Nephron (organoid): Measurements from ENCODE around the gene RPS19BP1.

Source experiments
- H3K27ac Mint-ChIP-seq, 3 experiments: 2 replicates each; pipeline ENCODE4 v1.8.0; 2020; ENCODE audit warnings: mixed read lengths in 3 of 3, mild to moderate bottlenecking in 2 of 3, moderate library complexity in 1 of 3
- H3K27me3 Mint-ChIP-seq: 2 replicates; pipeline ENCODE4 v1.8.0; 2021; ENCODE audit warnings: low read depth, mild to moderate bottlenecking, moderate library complexity, mixed read lengths
- H3K36me3 Mint-ChIP-seq: 2 replicates; pipeline ENCODE4 v1.8.0; 2020; ENCODE audit warnings: low read depth, mixed read lengths
- H3K4me1 Mint-ChIP-seq: 2 replicates; pipeline ENCODE4 v1.8.0; 2020; ENCODE audit warnings: mixed read lengths
- H3K4me3 Mint-ChIP-seq, 3 experiments: 2 replicates each; pipeline ENCODE4 v1.8.0; 2020; ENCODE audit warnings: mild to moderate bottlenecking in 3 of 3, mixed read lengths in 3 of 3, moderate library complexity in 2 of 3
- H3K9me3 Mint-ChIP-seq: 2 replicates; pipeline ENCODE4 v1.8.0; 2020; ENCODE audit warnings: mixed read lengths
- CTCF ChIP-seq, 3 experiments: fragments of 200-600 bp; sonication (generic); IDR thresholded peaks; one replicate each; pipeline ENCODE4 v1.5.0; 2021; ENCODE audit warnings: antibody characterized with exemption in 3 of 3; ENCODE audit not compliant: unreplicated experiment in 3 of 3

RPS19BP1 gene

GRCh38 chr22:39496131-39496838 lies 36.3 kb downstream of the RPS19BP1 start:
- Mint-ChIP-seq H3K27ac (peak overlapping the region; percentile 58 to 86 (median 69)), H3K36me3 (no peaks in the 10 kb centered on the region), H3K4me1 (peaks cover 32% of the 10 kb centered on the region), H3K27me3 (peaks cover 3% of the 10 kb centered on the region), H3K4me3 (peak overlapping the region in 2 of 3 experiments; percentile 25 to 28), H3K9me3 (no peaks in the 10 kb centered on the region)
- TF ChIP-seq CTCF (IDR thresholded peaks at IDR 0.05; ENCODE audit: unreplicated experiment in 3 of 3): peak; percentile 79 to 84 (median 81)

- Mint-ChIP-seq H3K4me1 (peaks cover 30% of the 10 kb centered on the region), H3K4me3 (no peak overlapping the region)
These were observed 38.0 kb downstream of the RPS19BP1 start for GRCh38 chr22:39494471-39495120.

GRCh38 chr22:39493759-39494158 lies 38.8 kb downstream of the RPS19BP1 start:
- Mint-ChIP-seq H3K4me1 (peaks cover 23% of the 10 kb centered on the region), H3K27ac (no peak overlapping the region), H3K27me3 (peaks cover 3% of the 10 kb centered on the region), H3K36me3 (peaks cover 9% of the 10 kb centered on the region), H3K9me3 (no peaks in the 10 kb centered on the region), H3K4me3 (no peak overlapping the region)
- TF ChIP-seq CTCF (IDR thresholded peaks at IDR 0.05; ENCODE audit: unreplicated experiment in 3 of 3): no peak

More at GRCh38 chr22:39494471-39495120, 38.0 kb downstream of the RPS19BP1 start:
- no peak overlapping the region for H3K27ac Mint-ChIP-seq
- peaks cover 8% of the 10 kb centered on the region for H3K36me3 Mint-ChIP-seq
- H3K9me3 Mint-ChIP-seq: no peaks in the 10 kb centered on the region
- H3K27me3 Mint-ChIP-seq: peaks cover 3% of the 10 kb centered on the region
- no peak for TF ChIP-seq CTCF (IDR thresholded peaks at IDR 0.05; ENCODE audit: unreplicated experiment in 3 of 3)

- no peak for TF ChIP-seq CTCF (IDR thresholded peaks at IDR 0.05; ENCODE audit: unreplicated experiment in 3 of 3)
- H3K27ac Mint-ChIP-seq: no peak overlapping the region
- peaks cover 13% of the 10 kb centered on the region for H3K4me1 Mint-ChIP-seq
- H3K36me3 Mint-ChIP-seq: peaks cover 15% of the 10 kb centered on the region
- H3K4me3 Mint-ChIP-seq: no peak overlapping the region
- H3K9me3 Mint-ChIP-seq: no peaks in the 10 kb centered on the region
- no peaks in the 10 kb centered on the region for H3K27me3 Mint-ChIP-seq
These were observed 40.4 kb downstream of the RPS19BP1 start for GRCh38 chr22:39492186-39492585.

GRCh38 chr22:39491696-39492095 lies 40.9 kb downstream of the RPS19BP1 start:
- Mint-ChIP-seq H3K36me3 (peaks cover 15% of the 10 kb centered on the region), H3K4me3 (no peak overlapping the region), H3K27ac (no peak overlapping the region), H3K9me3 (no peaks in the 10 kb centered on the region), H3K4me1 (peaks cover 13% of the 10 kb centered on the region), H3K27me3 (no peaks in the 10 kb centered on the region)
- no peak for TF ChIP-seq CTCF (IDR thresholded peaks at IDR 0.05; ENCODE audit: unreplicated experiment in 3 of 3)
